ENCODE measurements around the gene ZNRD2.

Gene ZNRD2

GRCh38 chr11:65537296-65537597 lies 33.0 kb upstream of the ZNRD2 start:
- TF ChIP-seq, protein P1, sequence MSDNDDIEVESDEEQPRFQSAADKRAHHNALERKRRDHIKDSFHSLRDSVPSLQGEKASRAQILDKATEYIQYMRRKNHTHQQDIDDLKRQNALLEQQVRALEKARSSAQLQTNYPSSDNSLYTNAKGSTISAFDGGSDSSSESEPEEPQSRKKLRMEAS (IDR thresholded peaks at IDR 0.05), result no peak
- no peak for TF ChIP-seq REST (IDR thresholded peaks at IDR 0.05; ENCODE audit: low read depth)
- TF ChIP-seq TAF1 (IDR thresholded peaks at IDR 0.05; ENCODE audit: low read depth), result no peak
- TF ChIP-seq NFIC (IDR thresholded peaks at IDR 0.05), result no peak
- no peak for TF ChIP-seq FOXM1 (IDR thresholded peaks at IDR 0.05; ENCODE audit: borderline replicate concordance, low read depth)
- TF ChIP-seq TCF12 (IDR thresholded peaks at IDR 0.05; ENCODE audit: low read depth), result no peak
- TF ChIP-seq EP300 (IDR thresholded peaks at IDR 0.05; ENCODE audit: borderline replicate concordance), result no peak
- no peak for TF ChIP-seq CEBPB (IDR thresholded peaks at IDR 0.05)
- TF ChIP-seq YY1 (IDR thresholded peaks at IDR 0.05; ENCODE audit: low read depth), result no peak
- TF ChIP-seq EGR1 (IDR thresholded peaks at IDR 0.05), result no peak
- no peak for TF ChIP-seq USF1 (IDR thresholded peaks at IDR 0.05)
- TF ChIP-seq RAD21 (IDR thresholded peaks at IDR 0.05; ENCODE audit: low read depth), result no peak
- no peak for TF ChIP-seq CREB1 (IDR thresholded peaks at IDR 0.05; ENCODE audit: low read depth)
- TF ChIP-seq ZBTB7A (IDR thresholded peaks at IDR 0.05; ENCODE audit: low read depth), result no peak
- no peak for TF ChIP-seq TEAD4 (IDR thresholded peaks at IDR 0.05)

DNA sequence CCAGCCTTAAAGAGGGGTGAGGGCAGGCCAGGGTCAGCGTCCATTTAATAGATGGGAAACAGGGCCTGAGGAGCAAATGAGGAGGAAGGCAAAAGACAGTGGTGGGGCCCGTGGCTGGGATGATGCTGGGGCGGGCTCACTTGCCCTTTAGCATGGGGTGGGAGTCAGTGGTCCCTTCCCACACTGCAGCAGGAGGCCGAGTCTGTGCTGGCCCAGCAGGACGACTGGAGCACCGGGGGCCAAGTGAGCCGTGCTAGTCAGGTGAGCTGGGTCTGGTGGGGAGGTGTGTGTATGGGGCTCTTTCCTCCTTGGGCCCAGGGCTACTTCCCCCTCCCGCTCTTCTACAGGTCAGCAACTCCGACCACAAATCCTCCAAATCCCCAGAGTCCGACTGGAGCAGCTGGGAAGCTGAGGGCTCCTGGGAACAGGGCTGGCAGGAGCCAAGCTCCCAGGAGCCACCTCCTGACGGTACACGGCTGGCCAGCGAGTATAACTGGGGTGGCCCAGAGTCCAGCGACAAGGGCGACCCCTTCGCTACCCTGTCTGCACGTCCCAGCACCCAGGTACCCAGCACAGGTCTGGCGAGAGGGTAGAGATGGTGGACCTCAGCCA lies 32.6 kb upstream of the ZNRD2 start:
- TF ChIP-seq USF1 (IDR thresholded peaks at IDR 0.05) (no peak), EGR1 (IDR thresholded peaks at IDR 0.05) (no peak), RAD21 (IDR thresholded peaks at IDR 0.05; ENCODE audit: low read depth) (no peak), FOXM1 (IDR thresholded peaks at IDR 0.05; ENCODE audit: borderline replicate concordance, low read depth) (no peak), ZBTB7A (IDR thresholded peaks at IDR 0.05; ENCODE audit: low read depth) (no peak), YY1 (IDR thresholded peaks at IDR 0.05; ENCODE audit: low read depth) (no peak), CEBPB (IDR thresholded peaks at IDR 0.05) (no peak)
- TF ChIP-seq, protein P1 (IDR thresholded peaks at IDR 0.05), result no peak

DNA sequence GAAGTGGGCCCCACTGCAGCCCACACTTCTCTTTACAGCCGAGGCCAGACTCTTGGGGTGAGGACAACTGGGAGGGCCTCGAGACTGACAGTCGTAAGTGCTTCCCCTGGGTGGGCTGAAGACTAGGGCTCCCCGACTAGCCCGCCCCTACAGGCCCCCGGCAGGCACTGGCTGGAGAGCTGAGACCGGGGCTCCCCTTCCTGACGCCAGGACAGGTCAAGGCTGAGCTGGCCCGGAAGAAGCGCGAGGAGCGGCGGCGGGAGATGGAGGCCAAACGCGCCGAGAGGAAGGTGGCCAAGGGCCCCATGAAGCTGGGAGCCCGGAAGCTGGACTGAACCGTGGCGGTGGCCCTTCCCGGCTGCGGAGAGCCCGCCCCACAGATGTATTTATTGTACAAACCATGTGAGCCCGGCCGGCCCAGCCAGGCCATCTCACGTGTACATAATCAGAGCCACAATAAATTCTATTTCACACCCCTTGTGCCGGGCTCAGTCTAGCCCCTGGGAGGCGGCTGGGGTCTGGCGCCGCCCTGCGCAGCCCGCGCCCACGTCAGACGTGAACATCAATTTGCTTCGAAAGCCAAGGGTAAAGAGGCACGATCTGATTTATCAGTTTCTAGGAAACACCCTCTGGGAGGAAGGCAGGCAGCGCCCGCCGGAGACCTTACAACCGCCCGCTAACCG lies 31.9 kb upstream of the ZNRD2 start:
- TF ChIP-seq TCF12 (IDR thresholded peaks at IDR 0.05; ENCODE audit: low read depth) (no peak), TAF1 (IDR thresholded peaks at IDR 0.05; ENCODE audit: low read depth) (no peak), FOXM1 (IDR thresholded peaks at IDR 0.05; ENCODE audit: borderline replicate concordance, low read depth) (no peak), CEBPB (IDR thresholded peaks at IDR 0.05) (no peak), TEAD4 (IDR thresholded peaks at IDR 0.05) (no peak)

DNA sequence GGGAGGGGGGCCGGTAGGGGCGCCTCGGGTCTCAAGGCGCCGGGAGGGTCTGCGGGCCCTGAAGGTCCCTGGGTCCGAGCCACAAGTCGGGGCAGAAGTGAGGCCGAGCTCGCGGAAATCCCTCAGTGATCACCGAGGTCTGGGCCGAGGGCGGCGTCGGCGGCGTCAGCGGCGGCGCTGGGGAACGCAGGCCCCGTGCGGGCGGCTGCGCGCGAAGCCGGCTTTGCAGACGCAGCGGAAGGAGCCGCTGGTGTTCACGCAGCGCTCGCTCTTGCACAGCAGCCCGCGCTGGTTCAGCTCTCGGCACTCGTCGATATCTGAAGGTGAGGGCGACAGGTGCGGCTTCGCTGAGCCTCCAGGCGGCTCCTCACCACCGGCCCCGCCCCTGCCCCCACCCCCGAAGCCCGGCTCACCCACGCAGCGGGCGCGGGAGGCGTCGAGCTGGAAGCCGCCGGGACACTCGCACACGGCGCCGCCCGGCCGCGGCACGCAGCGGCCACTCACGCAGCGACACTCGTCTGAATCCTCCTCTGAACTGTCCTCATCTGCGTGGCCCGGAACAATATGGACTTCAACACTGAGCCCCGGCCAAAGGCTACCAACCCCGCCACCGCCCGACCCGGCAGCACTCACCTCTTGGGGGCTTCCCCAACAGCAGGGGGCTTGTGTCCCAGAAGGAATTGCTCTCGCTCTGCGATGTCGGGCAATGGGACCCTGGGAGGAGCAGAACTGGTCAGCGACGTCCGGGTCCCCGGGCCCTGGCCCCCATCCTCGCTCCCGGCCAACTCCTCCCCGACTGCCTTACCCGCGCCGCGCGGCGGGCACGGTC lies 31.1 kb upstream of the ZNRD2 start:
- TF ChIP-seq FOXM1 (IDR thresholded peaks at IDR 0.05; ENCODE audit: borderline replicate concordance, low read depth), result no peak
- TF ChIP-seq, protein P1 (IDR thresholded peaks at IDR 0.05), result no peak
- no peak for TF ChIP-seq NFIC (IDR thresholded peaks at IDR 0.05)

GRCh38 chr11:65539744-65540289 lies 30.5 kb upstream of the ZNRD2 start:
- TF ChIP-seq TAF1 (IDR thresholded peaks at IDR 0.05; ENCODE audit: low read depth) (no peak), CREB1 (IDR thresholded peaks at IDR 0.05; ENCODE audit: low read depth) (no peak), REST (IDR thresholded peaks at IDR 0.05; ENCODE audit: low read depth) (no peak), YY1 (IDR thresholded peaks at IDR 0.05; ENCODE audit: low read depth) (no peak), RAD21 (IDR thresholded peaks at IDR 0.05; ENCODE audit: low read depth) (no peak), TCF12 (IDR thresholded peaks at IDR 0.05; ENCODE audit: low read depth) (no peak; the same call in 1 of the 2 replicates), CEBPB (IDR thresholded peaks at IDR 0.05) (no peak), EGR1 (IDR thresholded peaks at IDR 0.05) (no peak; the same call in 1 of the 2 replicates), EP300 (IDR thresholded peaks at IDR 0.05; ENCODE audit: borderline replicate concordance) (no peak), NFIC (IDR thresholded peaks at IDR 0.05) (no peak), USF1 (IDR thresholded peaks at IDR 0.05) (peak; percentile 97), TEAD4 (IDR thresholded peaks at IDR 0.05) (no peak)
- TF ChIP-seq, protein P1 (IDR thresholded peaks at IDR 0.05), result peak; percentile 83; the same call in 1 of the 2 replicates
